ENCODE data around the gene MYO1C.

MYO1C gene

DNA sequence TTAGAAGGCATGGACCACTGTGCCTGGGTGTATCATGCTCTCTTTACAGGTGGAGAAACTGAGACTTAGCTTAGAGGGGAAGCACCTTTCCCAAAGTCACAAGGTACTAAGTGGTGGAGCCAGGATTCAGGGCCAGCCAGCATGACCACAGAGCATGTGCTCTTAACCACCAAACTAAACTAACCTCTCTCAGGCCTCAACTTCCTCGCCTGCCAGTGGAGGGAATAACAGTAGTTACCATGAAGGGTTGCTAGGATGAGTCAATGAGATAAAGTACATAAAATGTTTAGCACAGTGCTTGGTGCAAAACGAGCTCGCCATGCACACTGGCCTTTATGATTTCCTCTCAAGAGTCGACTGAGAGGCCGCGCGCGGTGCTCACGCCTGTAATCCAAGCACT lies 6.4 kb upstream of the MYO1C start:
- POLR2A ChIA-PET, result interaction anchor here (0.8 to 1.1 kb wide), 2 partner anchors 17 to 220 kb away, joined by 3 to 4 read pairs; no protein-coding TSS in a partner anchor
- DNase-seq (ENCODE audit: extremely low spot score), result no peak
- TF ChIP-seq ZNF384 (IDR thresholded peaks at IDR 0.05) (no peak), SUZ12 (IDR thresholded peaks at IDR 0.05) (no peak), SP1 (IDR thresholded peaks at IDR 0.05) (no peak), FOXM1 (IDR thresholded peaks at IDR 0.05; ENCODE audit: borderline replicate concordance) (no peak), CTBP1 (IDR thresholded peaks at IDR 0.05; ENCODE audit: borderline replicate concordance) (no peak), TARDBP (IDR thresholded peaks at IDR 0.05) (no peak), ARNT (IDR thresholded peaks at IDR 0.05) (no peak), NFRKB (IDR thresholded peaks at IDR 0.05) (no peak), FOXK2 (IDR thresholded peaks at IDR 0.05) (no peak), LEF1 (IDR thresholded peaks at IDR 0.05; ENCODE audit: borderline replicate concordance) (no peak), L3MBTL2 (conservative IDR thresholded peaks at IDR 0.05) (no peak), FOXA1 (IDR thresholded peaks at IDR 0.05) (no peak), ELF4 (IDR thresholded peaks at IDR 0.05) (no peak), HDGF (IDR thresholded peaks at IDR 0.05; ENCODE audit: borderline replicate concordance) (no peak), BHLHE40 (IDR thresholded peaks at IDR 0.05; ENCODE audit: borderline replicate concordance) (no peak)
- TF ChIP-seq, protein P1, sequence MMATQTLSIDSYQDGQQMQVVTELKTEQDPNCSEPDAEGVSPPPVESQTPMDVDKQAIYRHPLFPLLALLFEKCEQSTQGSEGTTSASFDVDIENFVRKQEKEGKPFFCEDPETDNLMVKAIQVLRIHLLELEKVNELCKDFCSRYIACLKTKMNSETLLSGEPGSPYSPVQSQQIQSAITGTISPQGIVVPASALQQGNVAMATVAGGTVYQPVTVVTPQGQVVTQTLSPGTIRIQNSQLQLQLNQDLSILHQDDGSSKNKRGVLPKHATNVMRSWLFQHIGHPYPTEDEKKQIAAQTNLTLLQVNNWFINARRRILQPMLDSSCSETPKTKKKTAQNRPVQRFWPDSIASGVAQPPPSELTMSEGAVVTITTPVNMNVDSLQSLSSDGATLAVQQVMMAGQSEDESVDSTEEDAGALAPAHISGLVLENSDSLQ (IDR thresholded peaks at IDR 0.05), result no peak
- CTCF ChIA-PET, result no interaction called here

DNA sequence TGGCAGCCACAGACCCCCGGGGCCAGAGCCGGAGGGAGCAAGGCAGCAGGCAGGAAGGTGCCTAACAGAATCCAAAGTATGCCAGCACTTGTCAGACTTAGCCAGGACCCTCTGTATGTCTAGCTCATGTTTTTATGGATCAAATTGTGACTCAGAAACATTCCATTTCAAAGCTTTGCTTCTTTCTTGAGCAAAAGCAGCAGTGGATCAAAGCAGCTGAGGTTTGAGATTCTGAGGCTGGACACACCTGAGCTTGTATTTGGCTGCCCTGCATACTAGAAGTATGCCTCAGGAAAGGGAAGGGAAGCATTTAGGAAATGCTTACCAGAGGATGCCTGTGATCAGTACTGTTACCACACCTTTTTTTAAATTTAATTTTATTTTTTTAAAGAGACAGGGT lies 5.7 kb upstream of the MYO1C start:
- ChIA-PET POLR2A (interaction anchor here (0.8 to 1.3 kb wide), 4 partner anchors 11 to 220 kb away, joined by 3 to 5 read pairs (median 4); partner anchors contain the start of gene INPP5K), CTCF (interaction anchor here (0.8 kb wide), 1 partner anchor 18 kb away, joined by 3 read pairs; the partner anchor contains the start of gene INPP5K)
- no peak for TF ChIP-seq SUZ12 (IDR thresholded peaks at IDR 0.05)
- no peak for TF ChIP-seq FOXK2 (IDR thresholded peaks at IDR 0.05)
- no peak for TF ChIP-seq CTBP1 (IDR thresholded peaks at IDR 0.05; ENCODE audit: borderline replicate concordance)
- TF ChIP-seq TARDBP (IDR thresholded peaks at IDR 0.05), result no peak
- TF ChIP-seq ELF4 (IDR thresholded peaks at IDR 0.05), result no peak
- TF ChIP-seq LEF1 (IDR thresholded peaks at IDR 0.05; ENCODE audit: borderline replicate concordance), result no peak
- TF ChIP-seq ARNT (IDR thresholded peaks at IDR 0.05), result no peak
- no peak for TF ChIP-seq SP1 (IDR thresholded peaks at IDR 0.05)
- no peak for TF ChIP-seq NFRKB (IDR thresholded peaks at IDR 0.05)
- no peak for TF ChIP-seq FOXA1 (IDR thresholded peaks at IDR 0.05)
- no peak for TF ChIP-seq ZNF384 (IDR thresholded peaks at IDR 0.05)
- no peak for TF ChIP-seq L3MBTL2 (conservative IDR thresholded peaks at IDR 0.05)
- no peak for TF ChIP-seq BHLHE40 (IDR thresholded peaks at IDR 0.05; ENCODE audit: borderline replicate concordance)
- no peak for TF ChIP-seq FOXM1 (IDR thresholded peaks at IDR 0.05; ENCODE audit: borderline replicate concordance)
- TF ChIP-seq, protein P1 (IDR thresholded peaks at IDR 0.05), result no peak
- DNase-seq (ENCODE audit: extremely low spot score), result no peak

DNA sequence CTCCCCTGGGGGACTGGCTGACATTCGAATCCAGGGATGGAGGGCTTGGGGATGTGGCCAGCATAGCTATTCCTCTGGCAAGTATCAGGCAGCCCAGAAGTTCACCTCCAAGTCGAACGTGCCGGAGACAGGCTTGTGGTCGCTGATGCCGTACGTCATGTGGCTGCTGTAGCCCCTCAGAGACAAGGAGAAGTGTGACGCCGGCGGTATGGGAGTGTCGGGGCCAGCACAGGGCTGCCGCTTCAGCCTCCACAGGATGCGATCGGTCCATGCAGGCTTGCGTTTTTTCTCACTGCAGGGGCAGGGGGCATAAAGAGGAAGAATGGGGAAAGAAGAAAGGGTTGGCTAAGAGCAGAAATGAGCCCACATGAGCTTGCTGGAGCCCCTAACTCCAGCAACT lies 5.3 kb upstream of the MYO1C start:
- DNase-seq (ENCODE audit: extremely low spot score), result no peak
- TF ChIP-seq L3MBTL2 (conservative IDR thresholded peaks at IDR 0.05), result no peak
- no peak for TF ChIP-seq SP1 (IDR thresholded peaks at IDR 0.05)
- TF ChIP-seq NFRKB (IDR thresholded peaks at IDR 0.05), result no peak
- no peak for TF ChIP-seq SUZ12 (IDR thresholded peaks at IDR 0.05)
- TF ChIP-seq CTBP1 (IDR thresholded peaks at IDR 0.05; ENCODE audit: borderline replicate concordance), result no peak
- no peak for TF ChIP-seq HDGF (IDR thresholded peaks at IDR 0.05; ENCODE audit: borderline replicate concordance)
- TF ChIP-seq, protein P1 (IDR thresholded peaks at IDR 0.05), result no peak
- ChIA-PET CTCF (interaction anchor here (0.8 kb wide), 1 partner anchor 18 kb away, joined by 3 read pairs; the partner anchor contains the start of gene INPP5K), POLR2A (interaction anchor here (0.8 to 1.3 kb wide), 4 partner anchors 12 to 219 kb away, joined by 3 to 5 read pairs (median 4); partner anchors contain the start of gene INPP5K)

DNA sequence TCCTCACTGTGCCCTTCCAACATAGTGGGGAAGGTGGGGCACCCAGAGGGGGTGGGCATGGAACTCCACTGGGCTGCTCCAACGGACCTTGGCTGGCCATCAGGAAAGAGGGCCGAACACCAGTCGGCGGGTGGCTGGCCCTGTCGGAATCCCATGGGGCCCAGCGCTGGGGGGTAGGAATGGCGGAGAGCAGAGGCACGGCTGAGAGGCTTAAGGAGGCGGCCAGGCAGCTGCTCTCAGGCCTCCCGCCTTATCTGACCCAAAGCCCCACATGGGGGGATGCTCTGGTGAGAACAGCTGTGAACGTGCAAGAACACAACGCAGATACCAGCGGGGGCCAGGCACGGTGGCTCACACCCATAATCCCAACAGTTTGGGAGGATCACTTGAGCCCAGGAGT lies 4.4 kb upstream of the MYO1C start:
- POLR2A ChIA-PET, result interaction anchor here (1.1 kb wide), 2 partner anchors 9 to 18 kb away, joined by 3 read pairs; no protein-coding TSS in a partner anchor

More for the DNA sequence above, 4.4 kb upstream of the MYO1C start:
- no peak for TF ChIP-seq LEF1 (IDR thresholded peaks at IDR 0.05; ENCODE audit: borderline replicate concordance)
- no peak for TF ChIP-seq HDGF (IDR thresholded peaks at IDR 0.05; ENCODE audit: borderline replicate concordance)
- no peak for TF ChIP-seq BHLHE40 (IDR thresholded peaks at IDR 0.05; ENCODE audit: borderline replicate concordance)
- no peak for TF ChIP-seq FOXK2 (IDR thresholded peaks at IDR 0.05)
- no peak for TF ChIP-seq ELF4 (IDR thresholded peaks at IDR 0.05)
- no peak for TF ChIP-seq SP1 (IDR thresholded peaks at IDR 0.05)
- TF ChIP-seq L3MBTL2 (conservative IDR thresholded peaks at IDR 0.05), result no peak
- TF ChIP-seq ARNT (IDR thresholded peaks at IDR 0.05), result no peak
- no peak for TF ChIP-seq FOXA1 (IDR thresholded peaks at IDR 0.05)
- TF ChIP-seq CTBP1 (IDR thresholded peaks at IDR 0.05; ENCODE audit: borderline replicate concordance), result no peak
- TF ChIP-seq SUZ12 (IDR thresholded peaks at IDR 0.05), result no peak
- no peak for TF ChIP-seq TARDBP (IDR thresholded peaks at IDR 0.05)
- TF ChIP-seq, protein P1 (IDR thresholded peaks at IDR 0.05), result no peak
- no peak for TF ChIP-seq NFRKB (IDR thresholded peaks at IDR 0.05)
- no peak for TF ChIP-seq ZNF384 (IDR thresholded peaks at IDR 0.05)
- no peak for TF ChIP-seq FOXM1 (IDR thresholded peaks at IDR 0.05; ENCODE audit: borderline replicate concordance)
- no peak for DNase-seq (ENCODE audit: extremely low spot score)
- CTCF ChIA-PET, result no interaction called here

Measured in HEK293T (cell line).